ENCODE measurements around the gene OTUB1.

Gene OTUB1

GRCh38 chr11:63942803-63943202 lies 43.4 kb upstream of the OTUB1 start:
- H3K4me3 ChIP-seq (ENCODE audit: low read depth, low read length): no peak overlapping the region
- in situ Hi-C loops (cut with HindIII; ENCODE audit: low sequenced_read_pairs): no loop called here
- DNase-seq (ENCODE audit: low read depth, low spot score): no peak
- TF ChIP-seq CTCF (IDR thresholded peaks at IDR 0.05; ENCODE audit: low read depth, low read length): no peak

GRCh38 chr11:63944987-63945386 lies 41.3 kb upstream of the OTUB1 start:
- in situ Hi-C loops (cut with HindIII; ENCODE audit: low sequenced_read_pairs): no loop called here
- TF ChIP-seq CTCF (IDR thresholded peaks at IDR 0.05; ENCODE audit: low read depth, low read length): no peak
- DNase-seq (ENCODE audit: low read depth, low spot score): no peak
- no peak overlapping the region for H3K4me3 ChIP-seq (ENCODE audit: low read depth, low read length)

GRCh38 chr11:63945477-63946163 lies 40.6 kb upstream of the OTUB1 start:
- in situ Hi-C loops (cut with HindIII; ENCODE audit: low sequenced_read_pairs): no loop called here
- DNase-seq (ENCODE audit: low read depth, low spot score): peak; percentile 73
- no peak overlapping the region for H3K4me3 ChIP-seq (ENCODE audit: low read depth, low read length)
- peak; percentile 67 for TF ChIP-seq CTCF (IDR thresholded peaks at IDR 0.05; ENCODE audit: low read depth, low read length)

- DNase-seq (ENCODE audit: low read depth, low spot score): no peak
- no peak overlapping the region for H3K4me3 ChIP-seq (ENCODE audit: low read depth, low read length)
- TF ChIP-seq CTCF (IDR thresholded peaks at IDR 0.05; ENCODE audit: low read depth, low read length): no peak
- in situ Hi-C loops (cut with HindIII; ENCODE audit: low sequenced_read_pairs): no loop called here
Measured at GRCh38 chr11:63951779-63952536, 34.3 kb upstream of the OTUB1 start.

GRCh38 chr11:63952570-63952969 lies 33.7 kb upstream of the OTUB1 start:
- in situ Hi-C loops (cut with HindIII; ENCODE audit: low sequenced_read_pairs): no loop called here
- DNase-seq (ENCODE audit: low read depth, low spot score): no peak
- H3K4me3 ChIP-seq (ENCODE audit: low read depth, low read length): no peak overlapping the region
- TF ChIP-seq CTCF (IDR thresholded peaks at IDR 0.05; ENCODE audit: low read depth, low read length): no peak

- DNase-seq (ENCODE audit: low read depth, low spot score): no peak
- TF ChIP-seq CTCF (IDR thresholded peaks at IDR 0.05; ENCODE audit: low read depth, low read length): no peak
- in situ Hi-C loops (cut with HindIII; ENCODE audit: low sequenced_read_pairs): no loop called here
Measured at GRCh38 chr11:63958008-63958407, 28.2 kb upstream of the OTUB1 start.

More at GRCh38 chr11:63958008-63958407, 28.2 kb upstream of the OTUB1 start:
- H3K4me3 ChIP-seq (ENCODE audit: low read depth, low read length): no peak overlapping the region
